ENCODE measurements around the gene NEDD8. TPM values are rescaled to one million over a fixed set of nuclear protein-coding genes. Genes with fewer than 3 reads are reported as not detected.

Gene NEDD8
- total and polyA plus RNA-seq, 2 donors (not counting 1 experiment from before 2014, with no cell fraction given): 86.7 to 98.5 TPM

- TF ChIP-seq CTCF (IDR thresholded peaks at IDR 0.05) (no peak), EZH2 (IDR thresholded peaks at IDR 0.05; ENCODE audit: borderline replicate concordance, insufficient read depth, low read depth, low read length, poor library complexity, severe bottlenecking) (no peak)
- H4K20me1 ChIP-seq (ENCODE audit: control insufficient read depth, insufficient read depth, low read length, poor library complexity, severe bottlenecking): no peaks in the 10 kb centered on the region
- no CpG with 5 or more reads among the region's 2 CpGs for WGBS (ENCODE audit: insufficient coverage)
- H3K4me1 ChIP-seq (ENCODE audit: control insufficient read depth in 2 of 2, insufficient read depth in 2 of 2, low read length in 2 of 2): peaks cover 14 to 17% of the 10 kb centered on the region in 2 donors
- peak overlapping the region in 2 of 5 experiments; percentile 69 to 77 for H3K4me3 ChIP-seq (ENCODE audit: control extremely low read depth in 1 of 5, extremely low read depth in 1 of 5, insufficient read depth in 1 of 5, low read depth in 2 of 5, low read length in 4 of 5)
- H3K27ac ChIP-seq (ENCODE audit: low read length in 2 of 2): peak overlapping the region in 1 of 2 donors; percentile 86
- peaks cover 3 to 47% of the 10 kb centered on the region in 2 experiments for H3K36me3 ChIP-seq (replicated peaks in 1 of 2; ENCODE audit: control extremely low read depth in 1 of 2, control insufficient read depth in 1 of 2, extremely low read depth in 1 of 2, insufficient read depth in 2 of 2, low read length in 1 of 2)
- H3K4me2 ChIP-seq (replicated peaks; ENCODE audit: low read depth, low read length, poor library complexity, severe bottlenecking): peak overlapping the region; percentile 96
- H2AFZ ChIP-seq (ENCODE audit: insufficient read depth, low read depth, low read length, poor library complexity, severe bottlenecking): no peak overlapping the region
- Mint-ChIP-seq H3K27ac (peak overlapping the region; percentile 87), H3K9me3 (ENCODE audit: insufficient read depth) (no peaks in the 10 kb centered on the region), H3K27me3 (no peaks in the 10 kb centered on the region), H3K4me1 (peaks cover 30% of the 10 kb centered on the region), H3K4me3 (peak overlapping the region; percentile 93)
- ATAC-seq (ENCODE audit: low read depth) (no peak), DNase-seq (no peak)
- intact Hi-C loops (cut with micrococcal nuclease): no loop called here
- ChIA-PET CTCF (interaction anchor here (1.0 to 3.7 kb wide), 7 partner anchors 26 to 254 kb away, joined by 3 to 21 read pairs (median 4); partner anchors contain the start of genes CHMP4A, CIDEB, IRF9 and TINF2), POLR2A (interaction anchor here (1.1 to 2.1 kb wide), 3 partner anchors 26 to 55 kb away, joined by 4 to 6 read pairs (median 6); partner anchors contain the start of genes IRF9 and TINF2)
- peak overlapping the region; percentile 70 for H3K9ac ChIP-seq (ENCODE audit: low read length)
- H3K79me2 ChIP-seq (ENCODE audit: control insufficient read depth, insufficient read depth, low read length): peaks cover 49% of the 10 kb centered on the region
- no peaks in the 10 kb centered on the region for H3K27me3 ChIP-seq (replicated peaks in 1 of 4; ENCODE audit: control extremely low read depth in 1 of 4, control insufficient read depth in 3 of 4, insufficient read depth in 4 of 4, low read length in 3 of 4)
- H3K9me3 ChIP-seq (ENCODE audit: control extremely low read depth in 1 of 3, control insufficient read depth in 2 of 3, insufficient read depth in 1 of 3, low read length in 2 of 3): no peaks in the 10 kb centered on the region
Observed at GRCh38 chr14:24187539-24187915, 44.6 kb downstream of the NEDD8 start.

GRCh38 chr14:24186831-24187538, 45.2 kb downstream of the NEDD8 start:
- DNase-seq (no peak), ATAC-seq (ENCODE audit: low read depth) (no peak)
- Histone ChIP-seq H3K9ac (ENCODE audit: low read length) (no peak overlapping the region), H3K27me3 (replicated peaks in 1 of 4; ENCODE audit: control extremely low read depth in 1 of 4, control insufficient read depth in 3 of 4, insufficient read depth in 4 of 4, low read length in 3 of 4) (no peaks in the 10 kb centered on the region), H3K79me2 (ENCODE audit: control insufficient read depth, insufficient read depth, low read length) (peaks cover 44% of the 10 kb centered on the region), H2AFZ (ENCODE audit: insufficient read depth, low read depth, low read length, poor library complexity, severe bottlenecking) (no peak overlapping the region), H3K36me3 (replicated peaks in 1 of 2; ENCODE audit: control extremely low read depth in 1 of 2, control insufficient read depth in 1 of 2, extremely low read depth in 1 of 2, insufficient read depth in 2 of 2, low read length in 1 of 2) (peaks cover 4 to 52% of the 10 kb centered on the region in 2 experiments), H3K9me3 (ENCODE audit: control extremely low read depth in 1 of 3, control insufficient read depth in 2 of 3, insufficient read depth in 1 of 3, low read length in 2 of 3) (no peaks in the 10 kb centered on the region), H3K4me3 (ENCODE audit: control extremely low read depth in 1 of 5, extremely low read depth in 1 of 5, insufficient read depth in 1 of 5, low read depth in 2 of 5, low read length in 4 of 5) (no peak overlapping the region), H4K20me1 (ENCODE audit: control insufficient read depth, insufficient read depth, low read length, poor library complexity, severe bottlenecking) (no peaks in the 10 kb centered on the region), H3K27ac (ENCODE audit: low read length in 2 of 2) (no peak overlapping the region), H3K4me1 (ENCODE audit: control insufficient read depth in 2 of 2, insufficient read depth in 2 of 2, low read length in 2 of 2) (peaks cover 14 to 17% of the 10 kb centered on the region in 2 donors), H3K4me2 (replicated peaks; ENCODE audit: low read depth, low read length, poor library complexity, severe bottlenecking) (peak overlapping the region; percentile 96)
- peaks cover 25% of the 10 kb centered on the region for H3K4me1 Mint-ChIP-seq
- no peaks in the 10 kb centered on the region for H3K9me3 Mint-ChIP-seq (ENCODE audit: insufficient read depth)
- peak overlapping the region; percentile 60 for H3K27ac Mint-ChIP-seq
- no peaks in the 10 kb centered on the region for H3K27me3 Mint-ChIP-seq
- H3K4me3 Mint-ChIP-seq: peak overlapping the region; percentile 93
- WGBS (ENCODE audit: insufficient coverage): 95% methylated on average over 4 of the region's 10 CpGs
- intact Hi-C loops (cut with micrococcal nuclease): no loop called here
- TF ChIP-seq EZH2 (IDR thresholded peaks at IDR 0.05; ENCODE audit: borderline replicate concordance, insufficient read depth, low read depth, low read length, poor library complexity, severe bottlenecking): no peak
- no peak for TF ChIP-seq CTCF (IDR thresholded peaks at IDR 0.05)
- ChIA-PET CTCF (interaction anchor here (1.0 to 3.7 kb wide), 8 partner anchors 13 to 255 kb away, joined by 3 to 21 read pairs (median 4); partner anchors contain the start of genes CHMP4A, CIDEB, IRF9 and TINF2), POLR2A (interaction anchor here (1.0 to 2.1 kb wide), 3 partner anchors 8 to 27 kb away, joined by 3 to 6 read pairs (median 4); partner anchors contain the start of genes IRF9 and TM9SF1)
